Hepatocyte (in vitro differentiated cells): ENCODE results near the gene HDAC8. TPM values are rescaled to one million over a fixed set of nuclear protein-coding genes. Genes with fewer than 3 reads are reported as not detected.
A peak's percentile ranks its signal among the peaks of the same experiment; 100 is the strongest.

Experiments used
- DNase-seq: peaks from one replicate; pipeline ENCODE4 v3.0.0-alpha.2; 2016; ENCODE audit warnings: low spot score
- H2AFZ ChIP-seq: fragments of 200-600 bp; sonication (generic); 2 replicates; pipeline ENCODE4 v1.6.0; 2016; ENCODE audit warnings: antibody characterized with exemption, mild to moderate bottlenecking
- H3K27ac ChIP-seq: fragments of 200-600 bp; sonication (generic); 2 replicates; pipeline ENCODE4 v1.5.1; 2016; ENCODE audit warnings: mild to moderate bottlenecking
- H3K27me3 ChIP-seq: fragments of 200-600 bp; sonication (generic); 2 replicates; pipeline ENCODE4 v1.6.1; 2016
- H3K36me3 ChIP-seq: fragments of 200-600 bp; sonication (generic); replicated peaks from 2 replicates; pipeline ENCODE4 v1.5.1; 2016; ENCODE audit warnings: low read depth; ENCODE audit not compliant: insufficient read depth
- H3K4me1 ChIP-seq: fragments of 200-600 bp; sonication (generic); 2 replicates; pipeline ENCODE4 v1.5.1; 2016; ENCODE audit warnings: mild to moderate bottlenecking, moderate library complexity; ENCODE audit not compliant: insufficient read depth
- H3K4me2 ChIP-seq: fragments of 200-600 bp; sonication (generic); 2 replicates; pipeline ENCODE4 v1.6.0; 2016
- H3K4me3 ChIP-seq: fragments of 200-600 bp; sonication (generic); 2 replicates; pipeline ENCODE4 v1.5.1; 2016; ENCODE audit warnings: mild to moderate bottlenecking
- H3K79me2 ChIP-seq: fragments of 200-600 bp; sonication (generic); 2 replicates; pipeline ENCODE4 v1.6.0; 2017; ENCODE audit warnings: mild to moderate bottlenecking
- H3K9me2 ChIP-seq: fragments of 200-600 bp; sonication (generic); replicated peaks from 2 replicates; pipeline ENCODE4 v1.6.0; 2017; ENCODE audit warnings: mild to moderate bottlenecking; ENCODE audit not compliant: insufficient read depth
- H3K9me3 ChIP-seq: fragments of 200-600 bp; sonication (generic); 2 replicates; pipeline ENCODE4 v1.5.1; 2016; ENCODE audit warnings: low read depth, mild to moderate bottlenecking
- H4K20me1 ChIP-seq: fragments of 200-600 bp; sonication (generic); 2 replicates; pipeline ENCODE4 v1.6.0; 2016; ENCODE audit warnings: mild to moderate bottlenecking; ENCODE audit not compliant: insufficient read depth, poor library complexity, severe bottlenecking
- EZH2 ChIP-seq: fragments of 200-600 bp; sonication (generic); IDR thresholded peaks from 2 replicates; pipeline ENCODE4 v1.6.1; 2016; ENCODE audit warnings: antibody characterized with exemption, mild to moderate bottlenecking, borderline replicate concordance
- EZH2phosphoT487 ChIP-seq: fragments of 200-600 bp; sonication (generic); IDR thresholded peaks from one replicate; pipeline ENCODE4 v1.6.1; 2018; ENCODE audit warnings: antibody characterized with exemption, mild to moderate bottlenecking, low read depth, moderate library complexity; ENCODE audit not compliant: unreplicated experiment, severe bottlenecking
- WGBS: methylation state at CpG from one replicate; pipeline ENCODE4 v1.1.6; 2016; ENCODE audit warnings: low lambda C conversion rate; ENCODE audit errors: missing lambda C conversion rate; 5-methylcytosine and 5-hydroxymethylcytosine counted together
- polyA plus RNA-seq: library from polyadenylated mRNA; unstranded; fragments of >200 nt; fragmentation: Nextera tagmentation; extraction: Ambion mirVana; gene quantifications from 2 replicates; pipeline ENCODE4 v1.2.1, GENCODE V29; 2016
- total RNA-seq: library from RNA; depleted of rRNA; stranded (reverse); fragments of >200 nt; gene quantifications from 2 replicates; pipeline ENCODE4 v1.2.3, GENCODE V29; 2014
- TF ChIP-seq, protein P1 (sequence below): fragments of 200-600 bp; sonication (generic); IDR thresholded peaks from 2 replicates; pipeline ENCODE4 v1.5.1; 2016; ENCODE audit warnings: antibody characterized with exemption, mild to moderate bottlenecking; ENCODE audit not compliant: poor library complexity

The HDAC8 gene
- total and polyA plus RNA-seq, 2 experiments from 2014 or later: 29.4 to 29.5 TPM

GRCh38 chrX:72308209-72308565, 264.5 kb downstream of the HDAC8 start:
- Histone ChIP-seq H4K20me1 (no peaks in the 10 kb centered on the region), H3K36me3 (no peaks in the 10 kb centered on the region), H3K4me1 (peaks cover 12% of the 10 kb centered on the region), H3K27me3 (peaks cover 38% of the 10 kb centered on the region), H3K79me2 (no peaks in the 10 kb centered on the region), H3K4me2 (peak overlapping the region; percentile 87), H3K27ac (no peak overlapping the region), H3K9me3 (no peaks in the 10 kb centered on the region), H3K4me3 (no peak overlapping the region), H2AFZ (no peak overlapping the region), H3K9me2 (no peaks in the 10 kb centered on the region)
- no peak for DNase-seq
- TF ChIP-seq, protein P1, sequence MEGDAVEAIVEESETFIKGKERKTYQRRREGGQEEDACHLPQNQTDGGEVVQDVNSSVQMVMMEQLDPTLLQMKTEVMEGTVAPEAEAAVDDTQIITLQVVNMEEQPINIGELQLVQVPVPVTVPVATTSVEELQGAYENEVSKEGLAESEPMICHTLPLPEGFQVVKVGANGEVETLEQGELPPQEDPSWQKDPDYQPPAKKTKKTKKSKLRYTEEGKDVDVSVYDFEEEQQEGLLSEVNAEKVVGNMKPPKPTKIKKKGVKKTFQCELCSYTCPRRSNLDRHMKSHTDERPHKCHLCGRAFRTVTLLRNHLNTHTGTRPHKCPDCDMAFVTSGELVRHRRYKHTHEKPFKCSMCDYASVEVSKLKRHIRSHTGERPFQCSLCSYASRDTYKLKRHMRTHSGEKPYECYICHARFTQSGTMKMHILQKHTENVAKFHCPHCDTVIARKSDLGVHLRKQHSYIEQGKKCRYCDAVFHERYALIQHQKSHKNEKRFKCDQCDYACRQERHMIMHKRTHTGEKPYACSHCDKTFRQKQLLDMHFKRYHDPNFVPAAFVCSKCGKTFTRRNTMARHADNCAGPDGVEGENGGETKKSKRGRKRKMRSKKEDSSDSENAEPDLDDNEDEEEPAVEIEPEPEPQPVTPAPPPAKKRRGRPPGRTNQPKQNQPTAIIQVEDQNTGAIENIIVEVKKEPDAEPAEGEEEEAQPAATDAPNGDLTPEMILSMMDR: no peak
- TF ChIP-seq EZH2phosphoT487 (no peak), EZH2 (no peak)
- 43% methylated on average over 11 of the region's 11 CpGs for WGBS

DNA sequence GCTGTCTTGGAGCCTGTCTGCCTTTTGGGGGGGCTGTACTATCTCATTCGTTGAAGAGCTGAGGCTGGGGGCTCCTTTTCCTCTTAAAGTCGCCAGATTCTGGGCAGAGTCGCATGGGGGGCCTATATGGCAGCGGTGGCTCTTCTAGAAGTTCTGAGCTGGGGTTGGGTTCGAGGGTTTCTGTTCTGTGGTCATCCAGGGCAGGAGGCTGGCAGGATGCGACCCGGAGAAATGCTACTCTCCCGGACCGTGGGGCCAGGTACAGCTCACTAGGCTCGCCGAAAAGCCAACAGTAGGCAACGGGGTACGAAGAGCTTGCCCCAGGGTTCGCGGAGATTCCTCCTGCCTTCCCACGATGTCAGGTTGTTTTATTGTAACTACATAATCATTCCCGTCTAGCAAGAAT, 265.0 kb downstream of the HDAC8 start:
- Histone ChIP-seq H3K36me3 (no peaks in the 10 kb centered on the region), H3K4me2 (peak overlapping the region; percentile 88), H3K9me2 (no peaks in the 10 kb centered on the region), H3K27me3 (peaks cover 43% of the 10 kb centered on the region), H3K4me1 (peaks cover 12% of the 10 kb centered on the region), H2AFZ (no peak overlapping the region), H4K20me1 (no peaks in the 10 kb centered on the region), H3K9me3 (no peaks in the 10 kb centered on the region), H3K79me2 (no peaks in the 10 kb centered on the region), H3K4me3 (no peak overlapping the region), H3K27ac (no peak overlapping the region)
- no peak for DNase-seq
- 43% methylated on average over 17 of the region's 17 CpGs for WGBS
- no peak for TF ChIP-seq EZH2
- no peak for TF ChIP-seq EZH2phosphoT487
- TF ChIP-seq, protein P1: no peak

DNA sequence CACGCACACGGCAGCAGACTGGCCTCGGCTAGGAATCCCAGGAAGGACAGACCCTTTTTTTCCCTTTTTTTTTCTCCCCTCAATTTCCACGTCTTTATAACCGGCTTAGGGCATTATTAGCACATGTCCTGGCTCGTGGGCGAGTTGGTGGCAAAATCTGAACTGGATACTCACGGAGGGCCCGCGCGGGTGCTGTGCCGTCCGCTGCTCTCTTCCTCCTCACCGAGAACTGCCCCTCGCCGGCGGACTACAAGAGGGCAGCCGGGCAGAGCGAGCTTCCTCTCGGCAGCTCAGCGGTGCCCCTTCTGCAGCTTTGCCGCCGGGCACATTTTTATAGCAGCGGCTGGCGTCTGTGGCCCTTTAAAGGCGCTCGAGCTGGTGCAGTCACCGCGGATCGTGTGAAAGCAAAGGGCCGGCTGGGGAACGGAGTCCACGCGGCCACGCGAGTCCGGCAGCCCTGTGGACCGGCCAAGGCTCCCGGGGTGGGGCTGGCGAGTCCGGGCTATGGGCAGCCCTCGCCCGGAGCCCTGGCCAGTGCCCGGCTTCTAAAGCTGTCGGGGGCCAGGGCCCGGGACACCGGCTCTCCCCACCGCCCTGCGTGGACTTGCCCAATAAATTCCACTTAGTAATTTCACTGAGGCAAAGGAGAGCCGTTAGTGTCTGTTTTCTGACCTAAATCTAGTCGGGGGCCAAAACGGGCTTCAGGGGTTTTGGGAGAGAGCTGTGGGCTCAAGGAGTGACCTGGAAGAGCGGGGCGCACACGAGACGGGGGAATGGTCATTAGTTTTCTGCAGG, 265.6 kb downstream of the HDAC8 start:
- Histone ChIP-seq H3K4me1 (peaks cover 12% of the 10 kb centered on the region), H2AFZ (peak overlapping the region; percentile 46)
- TF ChIP-seq EZH2phosphoT487 (no peak), EZH2 (no peak)
- TF ChIP-seq, protein P1: no peak

More for the DNA sequence above, 265.6 kb downstream of the HDAC8 start:
- Histone ChIP-seq H3K79me2 (no peaks in the 10 kb centered on the region), H3K27ac (no peak overlapping the region), H3K4me3 (peak overlapping the region; percentile 36), H3K9me2 (no peaks in the 10 kb centered on the region), H3K36me3 (no peaks in the 10 kb centered on the region), H3K27me3 (peaks cover 45% of the 10 kb centered on the region), H3K4me2 (peak overlapping the region; percentile 88), H4K20me1 (no peaks in the 10 kb centered on the region), H3K9me3 (no peaks in the 10 kb centered on the region)
- peak; percentile 48 for DNase-seq
- 37% methylated on average over 48 of the region's 56 CpGs for WGBS
